Upper lobe of right lung (tissue), 1 donor: ENCODE data around the gene GALE. TPM values are rescaled to one million over a fixed set of nuclear protein-coding genes. Genes with fewer than 3 reads are reported as not detected.
A peak's percentile ranks its signal among the peaks of the same experiment; 100 is the strongest.

ENCODE experiments used
- ATAC-seq: fragments of 200-7000 bp; cut with Tn5 transposase; one replicate; pipeline ENCODE4 v1.9.1; 2020; ENCODE audit warnings: mild to moderate bottlenecking, moderate library complexity
- DNase-seq: peaks from one replicate; pipeline ENCODE4 v3.0.0-alpha.2; 2020
- H3K27ac ChIP-seq: fragments of 200-600 bp; one replicate; pipeline ENCODE4 v1.8.0; 2022
- H3K27me3 ChIP-seq: fragments of 200-600 bp; one replicate; pipeline ENCODE4 v1.8.0; 2022; ENCODE audit warnings: mild to moderate bottlenecking
- H3K36me3 ChIP-seq: fragments of 200-600 bp; one replicate; pipeline ENCODE4 v1.8.0; 2022
- H3K4me1 ChIP-seq: fragments of 200-600 bp; one replicate; pipeline ENCODE4 v1.8.0; 2022
- H3K4me3 ChIP-seq: fragments of 200-600 bp; one replicate; pipeline ENCODE4 v1.8.0; 2022; ENCODE audit warnings: mild to moderate bottlenecking
- H3K9me3 ChIP-seq: fragments of 200-600 bp; one replicate; pipeline ENCODE4 v1.8.0; 2022
- CTCF ChIP-seq: fragments of 200-600 bp; IDR thresholded peaks from one replicate; pipeline ENCODE4 v1.8.0; 2022; ENCODE audit warnings: antibody characterized with exemption
- intact Hi-C: fragments of 100-400 bp; cut with DNase I; formaldehyde crosslinking; loops from one replicate; pipeline ENCODE4 v1.11.0; 2022
- total RNA-seq: library from RNA; stranded (reverse); fragmentation: NEBNext Ultra II Directional; extraction: Animal tissue kit (Norgen Biotek cat#: 25700); gene quantifications from one replicate; pipeline ENCODE4 v1.2.1, GENCODE V29; 2021
- donor health status: DM: no; HTN: yes; CAD: no; lungs with severe emphysema.

The GALE gene
- total RNA-seq, 1 donor from 2014 or later: 62.9 TPM

GRCh38 chr1:23825762-23826522 lies 25.4 kb upstream of the GALE start:
- ATAC-seq (no peak), DNase-seq (no peak)
- peak overlapping the region; percentile 98 for H3K27ac ChIP-seq
- no peaks in the 10 kb centered on the region for H3K36me3 ChIP-seq
- no peaks in the 10 kb centered on the region for H3K27me3 ChIP-seq
- H3K9me3 ChIP-seq: no peaks in the 10 kb centered on the region
- intact Hi-C loops: no loop called here
- H3K4me3 ChIP-seq: peak overlapping the region; percentile 99
- peaks cover 11% of the 10 kb centered on the region for H3K4me1 ChIP-seq
- TF ChIP-seq CTCF: no peak

- intact Hi-C loops: no loop called here
- Histone ChIP-seq H3K4me3 (peak within 1 kb of the TSS; percentile 99), H3K27ac (peak within 1 kb of the TSS; percentile 98), H3K9me3 (no peaks in the 10 kb centered on the region), H3K4me1 (peaks cover 11% of the 10 kb centered on the region), H3K36me3 (peaks cover 4% of the 10 kb centered on the region), H3K27me3 (no peaks in the 10 kb centered on the region)
- peak; percentile 100 for ATAC-seq
- peak; percentile 95 for DNase-seq
- no peak for TF ChIP-seq CTCF
These were observed 24.7 kb upstream of the GALE start, which contains the start of gene HMGCL for GRCh38 chr1:23825076-23825761. Gene HMGCL, minus strand, starts transcription at chr1:23825429. Its CDS starts 14 bp downstream, at chr1:23825415.

GRCh38 chr1:23824711-23825075 lies 24.1 kb upstream of the GALE start:
- Histone ChIP-seq H3K27me3 (no peaks in the 10 kb centered on the region), H3K27ac (peak overlapping the region; percentile 98), H3K4me3 (peak overlapping the region; percentile 99), H3K36me3 (peaks cover 9% of the 10 kb centered on the region), H3K9me3 (no peaks in the 10 kb centered on the region), H3K4me1 (peaks cover 11% of the 10 kb centered on the region)
- TF ChIP-seq CTCF: no peak
- no peak for ATAC-seq
- no peak for DNase-seq
- intact Hi-C loops: no loop called here

DNA sequence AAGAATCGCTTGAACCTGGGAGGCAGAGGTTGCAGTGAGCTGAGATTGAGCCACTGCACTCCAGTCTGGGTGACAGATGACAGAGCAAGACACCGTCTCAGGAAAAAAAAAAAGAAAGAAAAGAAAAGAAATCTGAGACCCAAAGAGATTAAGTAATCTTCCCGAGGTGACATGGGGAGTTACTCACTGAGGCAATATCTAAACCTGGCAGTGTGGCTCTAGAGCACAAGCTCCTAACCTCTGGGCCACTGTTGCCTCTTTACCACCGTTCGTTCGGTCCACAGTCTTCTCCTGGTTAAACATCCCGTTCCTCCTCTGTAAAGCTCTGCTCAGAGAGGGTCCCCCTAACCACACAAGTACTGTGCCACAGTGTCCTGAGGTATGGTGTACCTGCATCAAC lies 23.2 kb upstream of the GALE start:
- H3K27ac ChIP-seq: no peak overlapping the region
- intact Hi-C loops: no loop called here
- peaks cover 11% of the 10 kb centered on the region for H3K4me1 ChIP-seq
- peaks cover 16% of the 10 kb centered on the region for H3K36me3 ChIP-seq
- H3K9me3 ChIP-seq: no peaks in the 10 kb centered on the region
- no peaks in the 10 kb centered on the region for H3K27me3 ChIP-seq
- no peak overlapping the region for H3K4me3 ChIP-seq
- no peak for TF ChIP-seq CTCF
- DNase-seq (no peak), ATAC-seq (no peak)

DNA sequence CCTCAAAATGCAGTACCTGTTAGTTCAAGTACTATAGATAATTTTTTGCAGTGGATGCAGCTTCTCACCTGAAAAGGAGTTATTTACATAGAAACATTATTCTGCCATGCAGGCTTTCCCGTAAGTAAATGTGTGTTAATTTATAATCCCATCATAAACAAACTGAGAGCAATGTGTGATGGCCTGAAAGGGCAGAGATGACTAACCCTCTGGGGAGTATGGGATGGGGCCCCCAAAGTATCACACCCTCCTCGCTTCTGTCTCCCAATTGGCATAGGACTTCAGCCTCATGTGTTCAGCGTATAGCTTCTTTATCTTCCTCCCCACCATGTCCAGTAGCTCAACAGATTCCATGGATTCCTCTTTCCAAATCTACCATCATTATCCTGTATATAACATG lies 17.1 kb upstream of the GALE start:
- Histone ChIP-seq H3K27ac (no peak overlapping the region), H3K27me3 (no peaks in the 10 kb centered on the region), H3K36me3 (peaks cover 71% of the 10 kb centered on the region), H3K9me3 (no peaks in the 10 kb centered on the region), H3K4me1 (no peaks in the 10 kb centered on the region), H3K4me3 (no peak overlapping the region)
- no peak for TF ChIP-seq CTCF
- intact Hi-C loops: no loop called here
- ATAC-seq (no peak), DNase-seq (no peak)
